Mesendoderm (in vitro differentiated cells): ENCODE results near the gene ANKDD1B. TPM values are rescaled to one million over a fixed set of nuclear protein-coding genes. Genes with fewer than 3 reads are reported as not detected.

ENCODE experiments used
- DNase-seq: peaks from one replicate; pipeline ENCODE4 v3.0.0; 2013
- H2AK5ac ChIP-seq: 2 replicates; pipeline ENCODE4 v1.6.1; 2013; ENCODE audit warnings: low read length, inconsistent platforms
- H2BK120ac ChIP-seq: 2 replicates; pipeline ENCODE4 v1.6.1; 2013; ENCODE audit warnings: low read depth, mild to moderate bottlenecking, low read length, moderate library complexity, mixed read lengths
- H2BK15ac ChIP-seq: replicated peaks from 2 replicates; pipeline ENCODE4 v1.6.1; 2013; ENCODE audit warnings: low read depth, mild to moderate bottlenecking, moderate library complexity
- H2BK5ac ChIP-seq: 2 replicates; pipeline ENCODE4 v1.6.1; 2013; ENCODE audit warnings: low read length, inconsistent platforms
- H3K18ac ChIP-seq: 2 replicates; pipeline ENCODE4 v1.6.1; 2013; ENCODE audit warnings: mild to moderate bottlenecking, low read length, mixed read lengths
- H3K23ac ChIP-seq: one replicate; pipeline ENCODE4 v1.6.1; 2013; ENCODE audit warnings: low read length
- H3K27ac ChIP-seq: 2 replicates; pipeline ENCODE4 v1.5.1; 2013; ENCODE audit warnings: low read depth, mild to moderate bottlenecking, inconsistent platforms, low read length, moderate library complexity
- H3K27me3 ChIP-seq: 2 replicates; pipeline ENCODE4 v1.6.1; 2013; ENCODE audit warnings: low read length, control low read depth, mild to moderate bottlenecking, inconsistent platforms; ENCODE audit not compliant: insufficient read depth, poor library complexity
- H3K36me3 ChIP-seq: 2 replicates; pipeline ENCODE4 v1.6.1; 2013; ENCODE audit warnings: low read length, inconsistent platforms; ENCODE audit not compliant: control insufficient read depth, insufficient read depth
- H3K4ac ChIP-seq: one replicate; pipeline ENCODE4 v1.6.1; 2013; ENCODE audit warnings: low read depth, mild to moderate bottlenecking, low read length, moderate library complexity
- H3K4me1 ChIP-seq: 2 replicates; pipeline ENCODE4 v1.6.1; 2013; ENCODE audit warnings: low read depth, low read length, inconsistent platforms; ENCODE audit not compliant: control insufficient read depth
- H3K4me2 ChIP-seq: 2 replicates; pipeline ENCODE4 v1.6.1; 2013; ENCODE audit warnings: low read length
- H3K4me3 ChIP-seq: 2 replicates; pipeline ENCODE4 v1.5.1; 2013; ENCODE audit warnings: mild to moderate bottlenecking, low read length
- H3K56ac ChIP-seq: one replicate; pipeline ENCODE4 v1.6.1; 2013; ENCODE audit warnings: low read length
- H3K79me1 ChIP-seq: 2 replicates; pipeline ENCODE4 v1.6.1; 2013; ENCODE audit warnings: low read length, inconsistent platforms
- H3K79me2 ChIP-seq: 2 replicates; pipeline ENCODE4 v1.6.1; 2013; ENCODE audit warnings: mild to moderate bottlenecking, low read length; ENCODE audit not compliant: control insufficient read depth, insufficient read depth
- H3K9ac ChIP-seq: 2 replicates; pipeline ENCODE4 v1.6.1; 2013; ENCODE audit warnings: low read length, inconsistent platforms
- H4K5ac ChIP-seq: one replicate; pipeline ENCODE4 v1.6.1; 2013; ENCODE audit warnings: low read length
- H4K8ac ChIP-seq: one replicate; pipeline ENCODE4 v1.6.1; 2013; ENCODE audit warnings: low read depth, mild to moderate bottlenecking, control low read depth, low read length, moderate library complexity
- whole genome bisulfite sequencing: extraction: QIAGEN DNeasy Blood & Tissue Kit; methylation state at CpG from one replicate; pipeline ENCODE4 v1.1.7; 2013; ENCODE audit warnings: low lambda C conversion rate, missing lambda C conversion rate; ENCODE audit not compliant: insufficient coverage; ENCODE audit errors: extremely low coverage; 5-methylcytosine and 5-hydroxymethylcytosine counted together
- small RNA-seq: library from polyadenylated mRNA; stranded (forward); fragments of <200 nt; extraction: miRNeasy Mini kit (QIAGEN cat#:217004); gene quantifications from one replicate; pipeline ENCODE3, GENCODE V24; 2013; ENCODE audit not compliant: insufficient read depth

The ANKDD1B gene

GRCh38 chr5:75716715-75717081 lies 105.4 kb downstream of the ANKDD1B start:
- Histone ChIP-seq H4K8ac (no peak overlapping the region), H3K36me3 (no peaks in the 10 kb centered on the region), H3K4me3 (peak overlapping the region; percentile 95), H2BK5ac (no peak overlapping the region), H3K18ac (no peak overlapping the region), H3K4ac (no peak overlapping the region), H3K79me2 (peaks cover 5% of the 10 kb centered on the region), H3K27ac (peak overlapping the region; percentile 90), H2BK120ac (no peak overlapping the region), H3K23ac (no peak overlapping the region), H3K79me1 (peaks cover 8% of the 10 kb centered on the region), H3K27me3 (no peaks in the 10 kb centered on the region), H3K9ac (peak overlapping the region; percentile 89), H3K4me1 (no peaks in the 10 kb centered on the region), H4K5ac (no peak overlapping the region), H2BK15ac (no peak overlapping the region), H2AK5ac (no peak overlapping the region), H3K56ac (peak overlapping the region; percentile 99), H3K4me2 (peak overlapping the region; percentile 39)
- DNase-seq, result no peak
- no CpG with 5 or more reads among the region's 7 CpGs for WGBS

DNA sequence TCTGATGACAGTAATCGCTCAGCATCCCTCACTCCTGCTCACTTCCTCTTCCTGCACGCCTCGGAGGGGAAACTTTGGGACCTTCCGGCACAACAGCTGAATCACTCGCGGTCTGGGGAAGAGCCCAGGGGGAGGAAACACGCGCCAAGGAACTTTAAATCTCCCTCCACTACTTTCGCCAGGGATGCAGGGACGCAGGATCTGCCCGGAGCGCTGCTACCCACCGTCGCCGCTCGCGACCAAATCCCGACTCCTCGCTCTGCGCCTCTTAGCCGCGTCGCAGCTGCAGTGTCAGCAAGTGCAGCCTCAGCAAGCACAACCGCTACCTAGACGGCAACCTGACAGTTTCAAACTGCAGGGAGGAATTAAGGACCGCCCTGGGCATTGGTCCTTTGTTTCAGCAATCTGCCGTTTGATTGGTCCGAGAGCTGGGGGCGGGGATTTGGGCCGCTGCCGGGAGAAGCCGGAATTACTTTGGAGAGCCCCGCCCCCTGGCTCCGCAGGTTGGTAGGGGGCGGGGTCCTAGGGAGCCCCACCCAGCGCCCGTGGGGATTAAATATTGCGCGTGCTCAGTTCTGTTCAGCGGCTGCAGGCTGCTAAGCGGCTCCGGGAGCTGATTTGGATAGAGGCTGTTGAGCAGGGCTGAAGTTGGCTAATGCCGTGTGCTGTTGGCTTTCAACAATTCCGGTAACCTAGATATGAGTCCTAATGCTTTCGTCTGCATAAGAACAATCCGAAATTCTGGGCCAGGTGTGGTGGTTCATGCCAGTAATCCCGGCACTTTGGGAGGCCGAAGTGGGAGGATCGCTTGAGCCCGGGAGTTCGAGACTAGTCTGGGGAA lies 106.0 kb downstream of the ANKDD1B start, which contains the start of gene POC5:
TSS of gene POC5 (minus strand) at position 356 of the 841 bp plus-strand sequence. CDS start 4,500 bp downstream, outside the sequence.
- Histone ChIP-seq H4K5ac (peak within 1 kb of the TSS; percentile 68), H3K4me2 (peak within 1 kb of the TSS; percentile 39), H3K4ac (no peak within 1 kb of the TSS), H2BK120ac (no peak within 1 kb of the TSS), H3K23ac (no peak within 1 kb of the TSS), H2BK5ac (no peak within 1 kb of the TSS), H3K4me1 (no peaks in the 10 kb centered on the region), H4K8ac (no peak within 1 kb of the TSS), H3K79me1 (peaks cover 8% of the 10 kb centered on the region), H3K79me2 (peaks cover 5% of the 10 kb centered on the region), H3K4me3 (peak within 1 kb of the TSS; percentile 95), H3K18ac (no peak within 1 kb of the TSS), H2AK5ac (no peak within 1 kb of the TSS), H3K9ac (peak within 1 kb of the TSS; percentile 89), H3K27me3 (no peaks in the 10 kb centered on the region), H3K36me3 (no peaks in the 10 kb centered on the region), H3K27ac (peak within 1 kb of the TSS; percentile 90), H2BK15ac (no peak within 1 kb of the TSS), H3K56ac (peak within 1 kb of the TSS; percentile 99)
- WGBS, result no CpG with 5 or more reads among the region's 51 CpGs
- DNase-seq, result peak; percentile 99

- H3K79me1 ChIP-seq, result peaks cover 2% of the 10 kb centered on the region
- H3K36me3 ChIP-seq, result no peaks in the 10 kb centered on the region
- H3K27ac ChIP-seq, result no peak overlapping the region
- WGBS, result no CpG with 5 or more reads among the region's 5 CpGs
- DNase-seq, result no peak
- H2BK120ac ChIP-seq, result no peak overlapping the region
- H3K56ac ChIP-seq, result no peak overlapping the region
- no peak overlapping the region for H2BK5ac ChIP-seq
- no peak overlapping the region for H3K18ac ChIP-seq
- H3K4me1 ChIP-seq, result no peaks in the 10 kb centered on the region
- no peak overlapping the region for H3K4me3 ChIP-seq
- H4K5ac ChIP-seq, result no peak overlapping the region
- H3K4ac ChIP-seq, result no peak overlapping the region
- no peak overlapping the region for H4K8ac ChIP-seq
- H3K27me3 ChIP-seq, result no peaks in the 10 kb centered on the region
- H3K9ac ChIP-seq, result no peak overlapping the region
- no peak overlapping the region for H3K23ac ChIP-seq
- H3K4me2 ChIP-seq, result no peak overlapping the region
- H2AK5ac ChIP-seq, result no peak overlapping the region
- peaks cover 2% of the 10 kb centered on the region for H3K79me2 ChIP-seq
- H2BK15ac ChIP-seq, result no peak overlapping the region
Measured at GRCh38 chr5:75720882-75721281, 109.6 kb downstream of the ANKDD1B start.

Small RNAs within 50 kb of the gene (small RNA-seq; reads per million reads assigned to genes)
- not detected for gene RNU6-680P
